Measurements from ENCODE around the gene MAPK12. TPM values are rescaled to one million over a fixed set of nuclear protein-coding genes. Genes with fewer than 3 reads are reported as not detected.

MAPK12 gene
- total and polyA plus RNA-seq, 2 of the 8 experiments (the other 6 are each of a cell fraction or from before 2014, with no cell fraction given), result 17.3 to 20.3 TPM

- Histone ChIP-seq H2BK15ac (ENCODE audit: low read length) (no peak overlapping the region), H3K4me3 (ENCODE audit: extremely low read depth in 1 of 4, insufficient read depth in 2 of 4, low read depth in 3 of 4, low read length in 4 of 4) (no peak overlapping the region), H2BK120ac (replicated peaks; ENCODE audit: low read depth, low read length) (no peak overlapping the region), H3K18ac (ENCODE audit: extremely low read depth, low read length) (no peak overlapping the region), H4K91ac (replicated peaks; ENCODE audit: insufficient read length, low read length) (no peak overlapping the region), H3K79me2 (ENCODE audit: control insufficient read depth in 1 of 2, insufficient read depth in 2 of 2, low read length in 2 of 2) (no peaks in the 10 kb centered on the region), H3K23ac (ENCODE audit: insufficient read length) (no peak overlapping the region), H3K9me3 (ENCODE audit: insufficient read depth in 2 of 2, low read depth in 1 of 2, low read length in 1 of 2) (no peaks in the 10 kb centered on the region), H4K5ac (ENCODE audit: insufficient read length, low read depth, low read length) (no peak overlapping the region), H4K8ac (ENCODE audit: extremely low read depth, insufficient read depth, low read length) (no peak overlapping the region), H3K27me3 (replicated peaks in 1 of 4; ENCODE audit: control insufficient read depth in 3 of 4, extremely low read depth in 1 of 4, insufficient read depth in 3 of 4, low read length in 3 of 4) (peaks cover 1 to 7% (median 6%) of the 10 kb centered on the region in 4 experiments; a peak in 6 of 7 replicates), H3K4me2 (ENCODE audit: insufficient read depth in 1 of 2, low read depth in 2 of 2, low read length in 2 of 2) (no peak overlapping the region), H3K4me1 (replicated peaks in 1 of 4; ENCODE audit: control insufficient read depth in 3 of 4, insufficient read depth in 4 of 4, low read length in 3 of 4) (peaks cover 0 to 4% (median 3%) of the 10 kb centered on the region in 4 experiments; a peak in 4 of 7 replicates), H2BK12ac (ENCODE audit: low read depth, low read length) (no peak overlapping the region), H4K20me1 (replicated peaks in 1 of 2; ENCODE audit: control insufficient read depth in 1 of 2, insufficient read depth in 2 of 2, low read length in 2 of 2) (peaks cover 5 to 12% of the 10 kb centered on the region in 2 experiments), H2AFZ (ENCODE audit: low read length) (no peak overlapping the region), H3K9ac (replicated peaks in 1 of 4; ENCODE audit: extremely low read depth in 1 of 4, low read depth in 3 of 4, low read length in 3 of 4) (no peak overlapping the region), H2AK5ac (ENCODE audit: low read depth, low read length) (no peak overlapping the region), H3K56ac (replicated peaks; ENCODE audit: insufficient read length, low read depth, low read length) (no peak overlapping the region), H2BK20ac (ENCODE audit: low read length) (no peak overlapping the region), H3K79me1 (ENCODE audit: low read depth, low read length) (no peaks in the 10 kb centered on the region), H2BK5ac (ENCODE audit: low read depth, low read length) (no peak overlapping the region), H3K27ac (ENCODE audit: low read depth, low read length) (no peak overlapping the region), H3K36me3 (ENCODE audit: control insufficient read depth in 2 of 4, insufficient read depth in 4 of 4, low read length in 3 of 4) (no peaks in the 10 kb centered on the region), H3K23me2 (ENCODE audit: low read depth, low read length) (peaks cover 9% of the 10 kb centered on the region; the same call in 1 of the 2 replicates), H3K14ac (ENCODE audit: insufficient read length) (no peak overlapping the region), H3K4ac (replicated peaks; ENCODE audit: insufficient read length, low read depth, low read length) (no peak overlapping the region)
- DNase-seq (ENCODE audit: low read depth in 1 of 2, low spot score in 2 of 2), result no peak
- FAIRE-seq, result no peak
- ChIA-PET CTCF (ENCODE audit: partially characterized antibody) (interaction anchor here (1.3 to 1.4 kb wide), 2 partner anchors 85 to 86 kb away, joined by 3 to 7 read pairs; no protein-coding TSS in a partner anchor), POLR2A (ENCODE audit: partially characterized antibody) (interaction anchor here (1.1 kb wide), 1 partner anchor 63 kb away, joined by 3 read pairs; no protein-coding TSS in a partner anchor)
- no peak for TF ChIP-seq PHF8 (conservative IDR thresholded peaks at IDR 0.05; ENCODE audit: low read depth, low read length)
- TF ChIP-seq BACH1 (IDR thresholded peaks at IDR 0.05; ENCODE audit: low read length), result no peak
- no peak for TF ChIP-seq JUN (IDR thresholded peaks at IDR 0.05; ENCODE audit: low read depth, low read length)
- no peak for TF ChIP-seq BRCA1 (IDR thresholded peaks at IDR 0.05; ENCODE audit: low read depth, low read length)
- no peak for TF ChIP-seq NRF1 (IDR thresholded peaks at IDR 0.05; ENCODE audit: low read depth, low read length)
- no peak for TF ChIP-seq SIRT6 (IDR thresholded peaks at IDR 0.05; ENCODE audit: low read length)
- TF ChIP-seq RNF2 (IDR thresholded peaks at IDR 0.05; ENCODE audit: borderline replicate concordance, low read depth, low read length, missing control alignments, poor library complexity, severe bottlenecking), result no peak
- no peak for TF ChIP-seq SIX5 (IDR thresholded peaks at IDR 0.05; ENCODE audit: low read depth, low read length)
- TF ChIP-seq CHD1 (IDR thresholded peaks at IDR 0.05; ENCODE audit: low read depth, low read length), result no peak
- no peak for TF ChIP-seq SP4 (IDR thresholded peaks at IDR 0.05; ENCODE audit: low read length)
- no peak for TF ChIP-seq GABPA (IDR thresholded peaks at IDR 0.05; ENCODE audit: borderline replicate concordance, insufficient read depth, low read length)
- TF ChIP-seq SAP30 (IDR thresholded peaks at IDR 0.05; ENCODE audit: insufficient read depth, insufficient replicate concordance, low read length), result no peak
- TF ChIP-seq JUND (IDR thresholded peaks at IDR 0.05; ENCODE audit: low read length), result no peak
- WGBS, 2 experiments (ENCODE audit: extremely low coverage in 1 of 2, insufficient coverage in 1 of 2, insufficient read length in 1 of 2, insufficient replicate concordance in 2 of 2, low coverage in 1 of 2, low lambda C conversion rate in 2 of 2, missing lambda C conversion rate in 1 of 2), result 92% methylated on average over 16 of the region's 17 CpGs; no CpG with 5 or more reads in 1 of the 2 experiments
These were observed 5.9 kb downstream of the MAPK12 start for GRCh38 chr22:50255607-50256006.

All from H1 (cell line).